ENCODE data around the gene FPGS. TPM values are rescaled to one million over a fixed set of nuclear protein-coding genes. Genes with fewer than 3 reads are reported as not detected.

The FPGS gene
- polyA plus RNA-seq, 2 of the 4 experiments (the other 2 are of a cell fraction): 28.8 to 48.5 TPM

DNA sequence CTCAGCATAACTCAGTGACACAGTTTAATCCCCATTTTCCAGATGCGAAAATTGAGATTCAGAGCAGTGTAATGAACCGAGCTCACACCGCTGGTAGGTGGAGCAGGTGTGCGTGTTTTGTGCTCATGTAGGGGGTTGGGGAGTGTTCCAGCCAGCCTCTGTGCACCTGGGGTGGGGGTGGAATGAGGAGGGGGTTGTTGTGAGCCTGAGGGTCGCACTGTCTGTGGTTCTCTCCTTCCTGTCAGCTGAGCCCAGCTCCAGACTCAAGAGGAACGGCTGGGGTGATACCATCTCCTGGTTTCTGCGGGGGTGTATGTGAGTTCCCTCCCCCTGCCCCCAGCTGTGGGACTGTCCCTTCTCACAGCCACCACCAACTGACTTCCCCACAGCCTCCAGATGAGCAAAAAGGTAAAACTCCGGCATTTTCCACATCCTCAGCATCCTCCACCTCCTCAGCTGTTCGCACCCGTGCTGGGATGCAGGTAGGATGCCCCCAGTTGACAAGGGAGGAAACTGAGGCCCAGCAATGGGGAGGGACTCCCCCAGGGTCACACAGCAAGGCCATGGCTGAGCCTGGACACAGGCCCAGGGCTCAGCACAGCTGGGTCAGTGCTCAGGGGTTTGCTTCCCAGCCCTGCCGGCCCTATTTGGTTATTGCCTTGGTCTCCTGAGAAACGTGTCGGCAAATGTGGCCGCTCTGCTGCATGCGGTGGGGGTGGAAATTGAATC, 26.3 kb upstream of the FPGS start:
- CTCF ChIA-PET: interaction anchor here (2.1 to 15.5 kb wide), 3 partner anchors 7 to 145 kb away, joined by 7 to 157 read pairs (median 47); partner anchors contain the start of genes CDK9, SH2D3C and TOR2A
- Histone ChIP-seq H3K9me3 (no peaks in the 10 kb centered on the region), H3K4me2 (no peak overlapping the region), H3K4me3 (no peak overlapping the region), H3K27ac (no peak overlapping the region), H3K4me1 (peaks cover 9% of the 10 kb centered on the region; the same call in 2 of the 3 replicates)
- ATAC-seq: no peak
- 74% methylated on average over 14 of the region's 15 CpGs for WGBS (ENCODE audit: missing lambda C conversion rate)
- no peak for DNase-seq (ENCODE audit: low read depth in 1 of 2, low spot score in 1 of 2)
- TF ChIP-seq ZNF302 (CRISPR knock-in tag; IDR thresholded peaks at IDR 0.05) (no peak), MAFK (IDR thresholded peaks at IDR 0.05; ENCODE audit: partially characterized antibody) (no peak), CHD2 (IDR thresholded peaks at IDR 0.05; ENCODE audit: low read length, partially characterized antibody) (no peak), CEBPB (IDR thresholded peaks at IDR 0.05) (no peak), HOXB13 (CRISPR knock-in tag; IDR thresholded peaks at IDR 0.05; ENCODE audit: low read depth) (no peak), RNF2 (IDR thresholded peaks at IDR 0.05; ENCODE audit: borderline replicate concordance, low read depth) (no peak), BHLHE40 (IDR thresholded peaks at IDR 0.05; ENCODE audit: low read depth, low read length) (no peak), GATA3 (IDR thresholded peaks at IDR 0.05; ENCODE audit: borderline replicate concordance) (no peak), ESRRA (IDR thresholded peaks at IDR 0.05; ENCODE audit: borderline replicate concordance, low read length) (no peak), TP53 (CRISPR knock-in tag; IDR thresholded peaks at IDR 0.05) (no peak), FOXS1 (CRISPR knock-in tag; IDR thresholded peaks at IDR 0.05) (no peak), POLR2AphosphoS2 (conservative IDR thresholded peaks at IDR 0.05; ENCODE audit: low read length) (no peak), MAZ (IDR thresholded peaks at IDR 0.05; ENCODE audit: borderline replicate concordance, low read depth, low read length) (no peak), JUN (IDR thresholded peaks at IDR 0.05) (no peak), HOXA7 (CRISPR knock-in tag; IDR thresholded peaks at IDR 0.05) (no peak), FOSB (CRISPR knock-in tag; IDR thresholded peaks at IDR 0.05) (no peak)
- TF ChIP-seq, protein P1, sequence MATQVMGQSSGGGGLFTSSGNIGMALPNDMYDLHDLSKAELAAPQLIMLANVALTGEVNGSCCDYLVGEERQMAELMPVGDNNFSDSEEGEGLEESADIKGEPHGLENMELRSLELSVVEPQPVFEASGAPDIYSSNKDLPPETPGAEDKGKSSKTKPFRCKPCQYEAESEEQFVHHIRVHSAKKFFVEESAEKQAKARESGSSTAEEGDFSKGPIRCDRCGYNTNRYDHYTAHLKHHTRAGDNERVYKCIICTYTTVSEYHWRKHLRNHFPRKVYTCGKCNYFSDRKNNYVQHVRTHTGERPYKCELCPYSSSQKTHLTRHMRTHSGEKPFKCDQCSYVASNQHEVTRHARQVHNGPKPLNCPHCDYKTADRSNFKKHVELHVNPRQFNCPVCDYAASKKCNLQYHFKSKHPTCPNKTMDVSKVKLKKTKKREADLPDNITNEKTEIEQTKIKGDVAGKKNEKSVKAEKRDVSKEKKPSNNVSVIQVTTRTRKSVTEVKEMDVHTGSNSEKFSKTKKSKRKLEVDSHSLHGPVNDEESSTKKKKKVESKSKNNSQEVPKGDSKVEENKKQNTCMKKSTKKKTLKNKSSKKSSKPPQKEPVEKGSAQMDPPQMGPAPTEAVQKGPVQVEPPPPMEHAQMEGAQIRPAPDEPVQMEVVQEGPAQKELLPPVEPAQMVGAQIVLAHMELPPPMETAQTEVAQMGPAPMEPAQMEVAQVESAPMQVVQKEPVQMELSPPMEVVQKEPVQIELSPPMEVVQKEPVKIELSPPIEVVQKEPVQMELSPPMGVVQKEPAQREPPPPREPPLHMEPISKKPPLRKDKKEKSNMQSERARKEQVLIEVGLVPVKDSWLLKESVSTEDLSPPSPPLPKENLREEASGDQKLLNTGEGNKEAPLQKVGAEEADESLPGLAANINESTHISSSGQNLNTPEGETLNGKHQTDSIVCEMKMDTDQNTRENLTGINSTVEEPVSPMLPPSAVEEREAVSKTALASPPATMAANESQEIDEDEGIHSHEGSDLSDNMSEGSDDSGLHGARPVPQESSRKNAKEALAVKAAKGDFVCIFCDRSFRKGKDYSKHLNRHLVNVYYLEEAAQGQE (IDR thresholded peaks at IDR 0.05): no peak
- TF ChIP-seq, protein P2, sequence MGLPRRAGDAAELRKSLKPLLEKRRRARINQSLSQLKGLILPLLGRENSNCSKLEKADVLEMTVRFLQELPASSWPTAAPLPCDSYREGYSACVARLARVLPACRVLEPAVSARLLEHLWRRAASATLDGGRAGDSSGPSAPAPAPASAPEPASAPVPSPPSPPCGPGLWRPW (IDR thresholded peaks at IDR 0.05): no peak
- TF ChIP-seq, protein P3, sequence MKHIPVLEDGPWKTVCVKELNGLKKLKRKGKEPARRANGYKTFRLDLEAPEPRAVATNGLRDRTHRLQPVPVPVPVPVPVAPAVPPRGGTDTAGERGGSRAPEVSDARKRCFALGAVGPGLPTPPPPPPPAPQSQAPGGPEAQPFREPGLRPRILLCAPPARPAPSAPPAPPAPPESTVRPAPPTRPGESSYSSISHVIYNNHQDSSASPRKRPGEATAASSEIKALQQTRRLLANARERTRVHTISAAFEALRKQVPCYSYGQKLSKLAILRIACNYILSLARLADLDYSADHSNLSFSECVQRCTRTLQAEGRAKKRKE (CRISPR knock-in tag; IDR thresholded peaks at IDR 0.05; ENCODE audit: low read depth): no peak
- TF ChIP-seq, protein P4, sequence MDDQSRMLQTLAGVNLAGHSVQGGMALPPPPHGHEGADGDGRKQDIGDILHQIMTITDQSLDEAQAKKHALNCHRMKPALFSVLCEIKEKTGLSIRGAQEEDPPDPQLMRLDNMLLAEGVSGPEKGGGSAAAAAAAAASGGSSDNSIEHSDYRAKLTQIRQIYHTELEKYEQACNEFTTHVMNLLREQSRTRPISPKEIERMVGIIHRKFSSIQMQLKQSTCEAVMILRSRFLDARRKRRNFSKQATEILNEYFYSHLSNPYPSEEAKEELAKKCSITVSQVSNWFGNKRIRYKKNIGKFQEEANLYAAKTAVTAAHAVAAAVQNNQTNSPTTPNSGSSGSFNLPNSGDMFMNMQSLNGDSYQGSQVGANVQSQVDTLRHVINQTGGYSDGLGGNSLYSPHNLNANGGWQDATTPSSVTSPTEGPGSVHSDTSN (IDR thresholded peaks at IDR 0.05): no peak
- POLR2A ChIA-PET: no interaction called here
- FAIRE-seq: no peak

DNA sequence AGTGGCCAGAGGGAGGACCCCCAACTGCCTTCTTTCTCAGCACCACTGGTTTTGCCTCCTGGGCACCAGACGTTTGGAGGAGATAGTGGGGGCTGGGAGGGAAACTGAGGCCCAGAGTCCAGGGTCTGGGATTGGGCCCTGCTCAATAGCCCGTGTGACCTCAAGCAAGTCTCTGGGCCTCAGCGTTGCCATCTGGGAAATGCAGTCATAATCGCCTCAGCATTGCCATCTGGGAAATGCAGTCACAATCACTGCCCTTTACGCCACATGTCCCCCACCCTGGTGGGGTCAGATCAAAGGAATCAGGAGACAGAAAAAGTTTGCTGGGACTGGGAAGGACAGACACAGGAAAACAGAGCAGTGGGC, 25.8 kb upstream of the FPGS start:
- H3K4me2 ChIP-seq: no peak overlapping the region
- DNase-seq (ENCODE audit: low read depth in 1 of 2, low spot score in 1 of 2): no peak
- no peak for FAIRE-seq
- ATAC-seq: no peak
- ChIA-PET POLR2A (no interaction called here), CTCF (interaction anchor here (2.1 to 6.9 kb wide), 2 partner anchors 42 to 144 kb away, joined by 7 to 47 read pairs; partner anchors contain the start of gene TOR2A)
- no peak overlapping the region for H3K4me3 ChIP-seq
- no peak overlapping the region for H3K27ac ChIP-seq
- peaks cover 9% of the 10 kb centered on the region; the same call in 2 of the 3 replicates for H3K4me1 ChIP-seq
- WGBS (ENCODE audit: missing lambda C conversion rate): 55% methylated on average over 5 of the region's 5 CpGs
- TF ChIP-seq GATA3 (IDR thresholded peaks at IDR 0.05; ENCODE audit: borderline replicate concordance) (no peak), MAFK (IDR thresholded peaks at IDR 0.05; ENCODE audit: partially characterized antibody) (no peak), POLR2A (IDR thresholded peaks at IDR 0.05; ENCODE audit: low read length) (no peak), CBX2 (IDR thresholded peaks at IDR 0.05; ENCODE audit: borderline replicate concordance, low read depth) (no peak), JUNB (IDR thresholded peaks at IDR 0.05) (no peak)
- H3K9me3 ChIP-seq: no peaks in the 10 kb centered on the region

Measured in A549 (cell line).